IMR-90 (cell line): Measurements from ENCODE around the gene BBS1. TPM values are rescaled to one million over a fixed set of nuclear protein-coding genes. Genes with fewer than 3 reads are reported as not detected.

Experiments used
- ATAC-seq: fragments of 200-7000 bp; cut with Tn5 transposase; 2 replicates; pipeline ENCODE4 v1.9.1; 2020; ENCODE audit warnings: low read depth, mild to moderate bottlenecking, moderate library complexity
- BruUV-seq: library from RNA; stranded (reverse); fragments of 400-500 nt; replicated peaks from 2 replicates; lab custom pipeline; 2021; lab: Mats Ljungman, UMichigan
- CTCF ChIA-PET: fragments of 300-600 bp; formaldehyde crosslinking; extraction: SDS; loops from one replicate; lab custom pipeline; 2021; ENCODE audit warnings: antibody characterized with exemption; lab: Yijun Ruan, JAX
- POLR2A ChIA-PET: fragments of 300-600 bp; sonication (Branson Sonifier 250); formaldehyde crosslinking; loops from one replicate; lab custom pipeline; 2022; ENCODE audit warnings: antibody characterized with exemption; ENCODE audit not compliant: unreplicated experiment; lab: Charles Lee
- DNase-seq: peaks from one replicate; pipeline ENCODE4 v3.0.0; 2013
- H2AFZ ChIP-seq: replicated peaks from 2 replicates; pipeline ENCODE3; 2013; ENCODE audit warnings: low read length, mild to moderate bottlenecking; ENCODE audit not compliant: poor library complexity
- H2AK5ac ChIP-seq: 2 replicates; pipeline ENCODE4 v1.6.1; 2013; ENCODE audit warnings: low read depth, low read length, inconsistent platforms
- H2AK9ac ChIP-seq: replicated peaks from 2 replicates; pipeline ENCODE3; 2013; ENCODE audit warnings: mild to moderate bottlenecking, low read depth, low read length, moderate library complexity; ENCODE audit not compliant: poor library complexity
- H2BK120ac ChIP-seq: 2 replicates; pipeline ENCODE4 v1.6.1; 2013; ENCODE audit warnings: low read depth, low read length, inconsistent platforms
- H2BK15ac ChIP-seq: 3 replicates; pipeline ENCODE4 v1.6.1; 2013; ENCODE audit warnings: low read depth, low read length, inconsistent platforms
- H2BK20ac ChIP-seq: 2 replicates; pipeline ENCODE4 v1.6.1; 2013; ENCODE audit warnings: low read depth, mild to moderate bottlenecking, inconsistent platforms, low read length, moderate library complexity
- H2BK5ac ChIP-seq: 2 replicates; pipeline ENCODE4 v1.6.1; 2013; ENCODE audit warnings: mild to moderate bottlenecking, low read depth, low read length, inconsistent platforms; ENCODE audit not compliant: poor library complexity, severe bottlenecking
- H3K14ac ChIP-seq: replicated peaks from 2 replicates; pipeline ENCODE4 v1.6.1; 2013; ENCODE audit warnings: low read depth, low read length, inconsistent platforms
- H3K18ac ChIP-seq: 2 replicates; pipeline ENCODE4 v1.6.1; 2013; ENCODE audit warnings: low read depth, low read length, control low read depth
- H3K23ac ChIP-seq: 2 replicates; pipeline ENCODE4 v1.6.1; 2013; ENCODE audit warnings: low read depth, low read length, inconsistent platforms
- H3K27ac ChIP-seq: 2 replicates; pipeline ENCODE4 v1.5.1; 2013; ENCODE audit warnings: mild to moderate bottlenecking, control low read depth, low read length; ENCODE audit not compliant: insufficient read depth
- H3K27me3 ChIP-seq: 2 replicates; pipeline ENCODE4 v1.6.1; 2013; ENCODE audit warnings: low read length; ENCODE audit not compliant: control insufficient read depth, insufficient read depth
- H3K36me3 ChIP-seq: 2 replicates; pipeline ENCODE4 v1.6.1; 2013; ENCODE audit warnings: low read length, mixed read lengths; ENCODE audit not compliant: control insufficient read depth, insufficient read depth
- H3K4ac ChIP-seq: 2 replicates; pipeline ENCODE4 v1.6.1; 2013; ENCODE audit warnings: low read depth, low read length, inconsistent platforms
- H3K4me1 ChIP-seq: 2 replicates; pipeline ENCODE4 v1.6.1; 2013; ENCODE audit warnings: low read length, mixed read lengths; ENCODE audit not compliant: control insufficient read depth, insufficient read depth
- H3K4me2 ChIP-seq: 2 replicates; pipeline ENCODE4 v1.6.1; 2013; ENCODE audit warnings: low read depth, mild to moderate bottlenecking, control low read depth, low read length, moderate library complexity
- H3K4me3 ChIP-seq: 2 replicates; pipeline ENCODE4 v1.5.1; 2013; ENCODE audit warnings: low read depth, mild to moderate bottlenecking, control low read depth, low read length, moderate library complexity; ENCODE audit not compliant: insufficient read depth
- H3K56ac ChIP-seq: 2 replicates; pipeline ENCODE4 v1.6.1; 2013; ENCODE audit warnings: low read length, inconsistent platforms; ENCODE audit not compliant: insufficient read depth; ENCODE audit errors: extremely low read depth
- H3K79me1 ChIP-seq, 2 experiments: 2 replicates each; pipeline ENCODE4 v1.6.1; 2013; ENCODE audit warnings: low read length in 2 of 2, inconsistent platforms in 1 of 2, low read depth in 1 of 2
- H3K9ac ChIP-seq: 2 replicates; pipeline ENCODE4 v1.6.1; 2013; ENCODE audit warnings: low read depth, low read length, control low read depth
- H3K9me1 ChIP-seq: 2 replicates; pipeline ENCODE4 v1.6.1; 2013; ENCODE audit warnings: low read length, inconsistent platforms; ENCODE audit not compliant: insufficient read depth
- H3K9me3 ChIP-seq: 2 replicates; pipeline ENCODE4 v1.6.1; 2013; ENCODE audit warnings: low read length; ENCODE audit not compliant: control insufficient read depth, insufficient read depth
- H4K20me1 ChIP-seq: 2 replicates; pipeline ENCODE4 v1.6.1; 2013; ENCODE audit warnings: low read length, inconsistent platforms; ENCODE audit not compliant: insufficient read depth
- H4K5ac ChIP-seq: 2 replicates; pipeline ENCODE4 v1.6.1; 2013; ENCODE audit warnings: mild to moderate bottlenecking, low read depth, low read length, control low read depth
- H4K8ac ChIP-seq, 2 experiments: 2 replicates each; pipeline ENCODE4 v1.6.1; 2013; ENCODE audit warnings: low read depth in 2 of 2, low read length in 2 of 2, control low read depth in 1 of 2, inconsistent platforms in 1 of 2
- H4K91ac ChIP-seq: 2 replicates; pipeline ENCODE4 v1.6.1; 2013; ENCODE audit warnings: low read depth, low read length, inconsistent platforms; ENCODE audit not compliant: insufficient read depth
- ELK1 ChIP-seq: fragments of 150-350 bp; IDR thresholded peaks from 2 replicates; pipeline ENCODE4 v1.6.1; 2016; ENCODE audit warnings: low read depth, mild to moderate bottlenecking, low read length, moderate library complexity, borderline replicate concordance
- FOS ChIP-seq: fragments of 150-350 bp; IDR thresholded peaks from 2 replicates; pipeline ENCODE4 v1.6.1; 2016; ENCODE audit warnings: low read depth, low read length
- MXI1 ChIP-seq: IDR thresholded peaks from 2 replicates; pipeline ENCODE4 v1.6.1; 2012; ENCODE audit warnings: low read depth, mild to moderate bottlenecking, low read length, moderate library complexity, borderline replicate concordance
- RAD21 ChIP-seq: IDR thresholded peaks from 2 replicates; pipeline ENCODE4 v1.6.1; 2012; ENCODE audit warnings: low read length, improper control_type of control experiment
- RCOR1 ChIP-seq: IDR thresholded peaks from 2 replicates; pipeline ENCODE4 v1.6.1; 2012; ENCODE audit warnings: mild to moderate bottlenecking, low read length, improper control_type of control experiment; ENCODE audit not compliant: insufficient replicate concordance
- RFX5 ChIP-seq: IDR thresholded peaks from 2 replicates; pipeline ENCODE4 v1.8.0; 2012; ENCODE audit warnings: low read depth, mild to moderate bottlenecking, low read length, moderate library complexity
- USF2 ChIP-seq: fragments of 150-350 bp; IDR thresholded peaks from 2 replicates; pipeline ENCODE4 v1.6.1; 2017; ENCODE audit warnings: mild to moderate bottlenecking, antibody characterized with exemption, low read length, low read depth
- WGBS, 2 experiments: methylation state at CpG; one replicate each; pipeline versions ENCODE4 v1.1.5 to v1.1.7; 2013; ENCODE audit warnings: missing lambda C conversion rate in 2 of 2; ENCODE audit not compliant: insufficient read length in 1 of 2; ENCODE audit errors: extremely low coverage in 2 of 2; 5-methylcytosine and 5-hydroxymethylcytosine counted together
- dilution Hi-C: fragments of 300-500 bp; cut with HindIII; formaldehyde crosslinking; loops from one replicate; pipeline ENCODE4 v1.14.3; 2018; ENCODE audit warnings: low sequenced_read_pairs; ENCODE audit not compliant: unreplicated experiment
- in situ Hi-C: fragments of 300-500 bp; cut with MboI; formaldehyde crosslinking; loops from 3 replicates; pipeline ENCODE4 v1.14.3; 2019; ENCODE audit warnings: low sequenced_read_pairs, inconsistent platforms, mixed read lengths
- intact Hi-C: fragments of 100-400 bp; cut with micrococcal nuclease; formaldehyde crosslinking; loops from 2 replicates; pipeline ENCODE4 v1.10.0; 2022
- polyA plus RNA-seq, 3 experiments: library from polyadenylated mRNA; depleted of rRNA; stranded (reverse); fragments of >200 nt; gene quantifications; 2 replicates each; pipeline ENCODE4 v1.2.3, GENCODE V29; 2012; ENCODE audit warnings: low replicate concordance in 1 of 3
- total RNA-seq: library from RNA; depleted of rRNA; stranded (reverse); fragments of >200 nt; gene quantifications from 2 replicates; pipeline ENCODE4 v1.2.3, GENCODE V29; 2012

BBS1 gene
- total and polyA plus RNA-seq, 2 of the 4 experiments (the other 2 are of a cell fraction), result 16.5 to 20.6 TPM

- peaks cover 4% of the 10 kb centered on the region; the same call in 1 of the 2 replicates for H3K9me1 ChIP-seq
- H2AK5ac ChIP-seq, result no peak overlapping the region
- no peak overlapping the region for H2BK120ac ChIP-seq
- H3K56ac ChIP-seq, result no peak overlapping the region
- no peak overlapping the region for H3K27ac ChIP-seq
- no peak overlapping the region for H2BK20ac ChIP-seq
- TF ChIP-seq RFX5 (no peak), ELK1 (no peak), RAD21 (no peak), MXI1 (no peak), USF2 (no peak), FOS (no peak), RCOR1 (no peak)
- H3K9ac ChIP-seq, result no peak overlapping the region
- no peak for ATAC-seq
- no peaks in the 10 kb centered on the region for H3K9me3 ChIP-seq
- POLR2A ChIA-PET, result no interaction called here
- no peak overlapping the region for H3K4me3 ChIP-seq
- H2AK9ac ChIP-seq, result no peak overlapping the region
- H3K4ac ChIP-seq, result no peak overlapping the region
- H4K20me1 ChIP-seq, result no peaks in the 10 kb centered on the region
- in situ Hi-C loops (no loop called here), dilution Hi-C loops (no loop called here), intact Hi-C loops (no loop called here)
- H3K36me3 ChIP-seq, result peaks cover 3% of the 10 kb centered on the region; the same call in 1 of the 2 replicates
- H4K91ac ChIP-seq, result no peak overlapping the region
- no peak overlapping the region for H3K23ac ChIP-seq
- H3K79me1 ChIP-seq, result no peaks in the 10 kb centered on the region
- H3K18ac ChIP-seq, result no peak overlapping the region
- H2BK5ac ChIP-seq, result no peak overlapping the region
- CTCF ChIA-PET, result no interaction called here
- H3K27me3 ChIP-seq, result peaks cover 22% of the 10 kb centered on the region
- H4K8ac ChIP-seq, result no peak overlapping the region
- H2BK15ac ChIP-seq, result no peak overlapping the region
- H3K14ac ChIP-seq, result no peak overlapping the region
- no peak overlapping the region for H2AFZ ChIP-seq
- WGBS, 2 experiments, result 64% methylated on average over 3 of the region's 14 CpGs; no CpG with 5 or more reads in 1 of the 2 experiments
- no peak for DNase-seq
- H3K4me2 ChIP-seq, result no peak overlapping the region
- BruUV-seq, result no TSS peak
- peaks cover 2% of the 10 kb centered on the region; the same call in 1 of the 2 replicates for H3K4me1 ChIP-seq
- H4K5ac ChIP-seq, result no peak overlapping the region
These were observed 50.9 kb downstream of the BBS1 start for GRCh38 chr11:66561178-66561974.
